Fibroblast of mammary gland (primary cell): Measurements from ENCODE around the gene BRD9.
"Not testable (repeated sequence)": the region's sequence is repeated elsewhere in the genome, so short reads cannot be mapped to it uniquely, and the experiment has no call there.

Source experiments
- DNase-seq: peaks from one replicate; pipeline ENCODE4 v3.0.0-alpha.2; 2010; ENCODE audit warnings: low read depth
- H3K4me3 ChIP-seq: 2 replicates; pipeline ENCODE4 v1.5.1; 2011; ENCODE audit warnings: low read depth, mild to moderate bottlenecking, low read length, moderate library complexity; ENCODE audit not compliant: control insufficient read depth
- TF ChIP-seq, protein P1 (sequence below): conservative IDR thresholded peaks from 2 replicates; pipeline ENCODE4 v1.5.1; 2011; ENCODE audit warnings: low read depth, low read length, inconsistent platforms; ENCODE audit not compliant: control insufficient read depth, insufficient read depth

The BRD9 gene

GRCh38 chr5:934381-934967 is 41.9 kb upstream of the BRD9 start:
- not testable (repeated sequence) for DNase-seq, H3K4me3 ChIP-seq
- TF ChIP-seq, protein P1, sequence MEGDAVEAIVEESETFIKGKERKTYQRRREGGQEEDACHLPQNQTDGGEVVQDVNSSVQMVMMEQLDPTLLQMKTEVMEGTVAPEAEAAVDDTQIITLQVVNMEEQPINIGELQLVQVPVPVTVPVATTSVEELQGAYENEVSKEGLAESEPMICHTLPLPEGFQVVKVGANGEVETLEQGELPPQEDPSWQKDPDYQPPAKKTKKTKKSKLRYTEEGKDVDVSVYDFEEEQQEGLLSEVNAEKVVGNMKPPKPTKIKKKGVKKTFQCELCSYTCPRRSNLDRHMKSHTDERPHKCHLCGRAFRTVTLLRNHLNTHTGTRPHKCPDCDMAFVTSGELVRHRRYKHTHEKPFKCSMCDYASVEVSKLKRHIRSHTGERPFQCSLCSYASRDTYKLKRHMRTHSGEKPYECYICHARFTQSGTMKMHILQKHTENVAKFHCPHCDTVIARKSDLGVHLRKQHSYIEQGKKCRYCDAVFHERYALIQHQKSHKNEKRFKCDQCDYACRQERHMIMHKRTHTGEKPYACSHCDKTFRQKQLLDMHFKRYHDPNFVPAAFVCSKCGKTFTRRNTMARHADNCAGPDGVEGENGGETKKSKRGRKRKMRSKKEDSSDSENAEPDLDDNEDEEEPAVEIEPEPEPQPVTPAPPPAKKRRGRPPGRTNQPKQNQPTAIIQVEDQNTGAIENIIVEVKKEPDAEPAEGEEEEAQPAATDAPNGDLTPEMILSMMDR, result peak; percentile 38

GRCh38 chr5:933951-934350 is 41.4 kb upstream of the BRD9 start:
- H3K4me3 ChIP-seq, DNase-seq: not testable (repeated sequence)

- DNase-seq, result no peak
- TF ChIP-seq, protein P1, result no peak
- H3K4me3 ChIP-seq, result no peak overlapping the region
Measured at GRCh38 chr5:933251-933861, 40.8 kb upstream of the BRD9 start.

DNA sequence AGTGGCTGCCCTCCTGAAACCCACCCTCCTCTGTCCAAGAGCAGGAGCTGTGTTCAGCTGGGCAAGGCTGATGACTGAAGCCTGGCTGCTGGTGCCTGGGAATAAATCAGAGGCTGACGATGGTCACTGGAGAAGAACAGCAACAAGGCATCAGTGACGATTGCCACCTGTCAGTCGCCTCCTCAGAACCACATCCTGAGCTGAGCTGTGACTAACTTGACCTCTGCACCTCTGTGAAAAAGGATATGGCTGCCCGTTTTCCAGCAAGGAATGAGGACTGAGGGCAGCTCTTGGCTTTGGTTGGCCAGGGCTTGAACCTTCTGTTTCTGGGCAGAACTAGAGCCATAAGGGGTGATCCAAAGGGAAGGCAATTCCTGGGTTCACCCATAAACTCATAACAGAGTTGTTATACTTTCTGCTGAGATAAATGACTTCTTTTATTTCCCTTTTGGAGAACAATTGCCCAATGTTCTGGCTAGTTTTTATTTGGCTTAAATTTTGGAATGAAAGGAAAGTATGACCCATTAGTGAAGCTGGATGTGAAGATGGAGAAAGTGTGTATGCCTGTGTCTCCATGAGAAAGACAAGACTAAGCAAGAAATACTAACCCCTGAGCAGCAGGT is 40.1 kb upstream of the BRD9 start:
- peak; percentile 25 for DNase-seq

GRCh38 chr5:932151-932627 is 39.6 kb upstream of the BRD9 start:
- H3K4me3 ChIP-seq, result no peak overlapping the region
- TF ChIP-seq, protein P1, result no peak
- no peak for DNase-seq

More for the DNA sequence above, 40.1 kb upstream of the BRD9 start:
- TF ChIP-seq, protein P1, result no peak
- H3K4me3 ChIP-seq, result no peak overlapping the region

GRCh38 chr5:931570-932145 is 39.1 kb upstream of the BRD9 start:
- TF ChIP-seq, protein P1, result no peak
- DNase-seq, result no peak
- H3K4me3 ChIP-seq, result no peak overlapping the region

DNA sequence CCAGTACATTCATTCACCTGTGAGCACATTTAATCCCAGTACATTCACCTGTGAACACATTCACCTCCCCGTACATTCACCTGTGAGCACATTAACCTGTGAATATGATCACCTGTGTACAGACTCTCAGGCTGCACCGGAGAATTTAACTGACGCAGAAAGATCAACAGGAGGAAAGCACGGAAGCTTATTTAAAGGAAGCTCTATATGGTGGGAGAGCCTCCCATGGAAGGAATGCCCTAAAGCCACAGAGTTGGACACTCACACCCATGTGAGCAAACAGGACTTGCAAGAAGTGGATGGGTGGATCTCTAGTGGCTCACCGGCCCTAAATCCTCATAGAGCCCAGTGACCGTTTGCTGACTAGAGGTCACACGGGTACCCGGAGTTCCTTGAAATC is 38.3 kb upstream of the BRD9 start:
- no peak for DNase-seq
- TF ChIP-seq, protein P1, result no peak
- no peak overlapping the region for H3K4me3 ChIP-seq
